ENCODE measurements around the gene ETHE1. TPM values are rescaled to one million over a fixed set of nuclear protein-coding genes. Genes with fewer than 3 reads are reported as not detected.
A peak's percentile ranks its signal among the peaks of the same experiment; 100 is the strongest.

ETHE1 gene
- total RNA-seq, 1 donor, result 78.2 TPM

GRCh38 chr19:43468354-43469159, 58.4 kb downstream of the ETHE1 start:
- H3K4me3 ChIP-seq (ENCODE audit: low read depth, low read length), result no peak overlapping the region
- no peak for TF ChIP-seq CTCF (IDR thresholded peaks at IDR 0.05; ENCODE audit: insufficient read depth, low read length)
- no peak for DNase-seq (ENCODE audit: low read depth)

GRCh38 chr19:43467730-43468129, 59.3 kb downstream of the ETHE1 start:
- peak; percentile 45 for DNase-seq (ENCODE audit: low read depth)
- no peak overlapping the region for H3K4me3 ChIP-seq (ENCODE audit: low read depth, low read length)
- TF ChIP-seq CTCF (IDR thresholded peaks at IDR 0.05; ENCODE audit: insufficient read depth, low read length), result no peak

- no peak for DNase-seq (ENCODE audit: low read depth)
- TF ChIP-seq CTCF (IDR thresholded peaks at IDR 0.05; ENCODE audit: insufficient read depth, low read length), result no peak
- H3K4me3 ChIP-seq (ENCODE audit: low read depth, low read length), result no peak overlapping the region
Observed at GRCh38 chr19:43467276-43467675, 59.7 kb downstream of the ETHE1 start.

DNA sequence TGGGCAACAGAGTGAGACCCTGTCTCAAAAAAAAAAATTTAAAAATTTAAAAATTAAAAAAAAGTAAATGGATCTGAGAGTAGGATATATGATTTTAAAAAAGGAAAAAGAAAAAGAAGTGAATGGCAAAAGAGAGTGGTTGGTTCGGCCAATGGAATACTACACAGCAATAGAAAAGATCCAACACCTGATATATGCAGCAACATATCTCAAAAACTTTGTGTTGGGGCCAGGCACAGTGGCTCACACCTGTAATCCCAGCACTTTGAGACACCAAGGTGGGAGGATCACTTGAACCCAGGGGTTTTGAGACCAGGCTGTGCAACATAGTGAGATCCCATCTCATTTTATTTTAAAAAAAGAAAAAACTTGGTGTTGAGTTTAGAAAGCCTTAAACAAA, 60.2 kb downstream of the ETHE1 start:
- TF ChIP-seq CTCF (IDR thresholded peaks at IDR 0.05; ENCODE audit: insufficient read depth, low read length), result no peak
- DNase-seq (ENCODE audit: low read depth), result no peak
- H3K4me3 ChIP-seq (ENCODE audit: low read depth, low read length), result no peak overlapping the region

DNA sequence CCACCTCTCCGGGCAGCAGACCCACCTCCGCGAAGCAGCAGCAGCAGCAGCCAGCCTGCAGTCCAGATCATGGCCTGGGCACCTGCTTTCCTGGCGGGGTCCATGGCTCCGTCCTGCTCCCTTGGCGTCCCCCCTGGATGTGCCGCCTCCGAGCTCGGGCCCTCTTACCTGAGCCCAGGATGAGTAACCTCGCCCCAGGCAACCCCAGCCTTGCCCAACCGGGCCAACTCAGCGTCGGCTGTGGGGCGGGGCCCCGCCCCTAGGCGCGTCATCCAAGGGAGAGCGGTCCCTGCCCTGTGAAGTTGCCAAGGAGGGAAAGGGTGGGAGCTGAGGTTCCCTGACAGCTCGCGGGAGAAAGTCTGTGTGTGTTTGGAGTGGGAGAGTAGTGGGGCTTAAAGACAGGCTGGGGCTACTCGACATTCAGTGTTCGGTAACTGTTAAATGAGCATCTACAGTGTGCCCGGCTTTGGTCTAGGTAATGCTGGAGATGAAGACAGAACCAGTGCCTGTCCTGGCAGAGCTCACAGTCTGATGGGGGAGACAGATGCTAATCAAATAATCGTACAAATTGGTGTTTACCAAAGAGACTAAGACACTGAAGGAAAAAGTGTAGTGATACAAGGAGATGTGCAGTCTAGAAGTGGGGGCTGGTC, 61.4 kb downstream of the ETHE1 start, which contains the start of gene LYPD3:
LYPD3 (minus strand) TSS at position 141 of the 653 bp plus-strand sequence; CDS start at position 104, 37 bp downstream.
- no peak for TF ChIP-seq CTCF (IDR thresholded peaks at IDR 0.05; ENCODE audit: insufficient read depth, low read length)
- H3K4me3 ChIP-seq (ENCODE audit: low read depth, low read length), result peak within 1 kb of the TSS; percentile 72
- DNase-seq (ENCODE audit: low read depth), result peak; percentile 35

DNA sequence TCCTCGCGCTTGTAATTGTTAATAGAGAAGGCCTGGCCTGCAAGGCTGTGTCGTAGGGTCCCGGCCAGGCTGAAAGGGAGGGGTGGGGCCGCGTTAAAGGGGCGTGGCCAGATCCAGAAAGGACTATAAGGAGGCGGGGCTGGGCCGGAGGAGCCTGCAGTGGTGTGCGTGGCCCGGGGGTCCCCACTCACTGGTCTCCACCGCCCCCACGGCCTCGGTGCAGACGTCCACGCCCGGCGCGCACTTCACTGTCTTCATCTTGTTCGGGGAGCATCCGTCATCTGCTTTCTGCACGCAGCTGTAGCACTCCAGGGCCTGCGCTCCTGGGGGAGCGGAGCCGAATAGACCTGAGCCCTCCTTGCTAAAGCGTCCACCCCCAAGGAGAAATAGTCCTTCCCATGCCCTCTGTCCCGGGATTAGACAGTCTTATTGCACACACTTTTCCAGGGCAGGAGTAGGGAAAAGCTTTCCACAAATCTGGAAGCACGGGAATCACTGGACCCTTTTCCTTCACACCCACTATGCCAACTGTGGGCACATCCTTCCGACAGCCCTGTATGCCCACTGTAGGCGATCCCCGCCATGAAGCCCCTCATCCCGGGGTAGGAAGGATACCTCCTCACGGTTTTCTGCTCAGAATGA, 62.7 kb downstream of the ETHE1 start:
- peak overlapping the region; percentile 72 for H3K4me3 ChIP-seq (ENCODE audit: low read depth, low read length)
- TF ChIP-seq CTCF (IDR thresholded peaks at IDR 0.05; ENCODE audit: insufficient read depth, low read length), result no peak
- DNase-seq (ENCODE audit: low read depth), result no peak
